ENCODE results near the gene MSMB.

Gene MSMB

GRCh38 chr10:46030091-46030937 lies 15.8 kb downstream of the MSMB start, which contains the start of gene NCOA4 (continued):
- TF ChIP-seq ZNF398 (tag by site-specific recombination; IDR thresholded peaks at IDR 0.05) (no peak), ZNF16 (tag by site-specific recombination; IDR thresholded peaks at IDR 0.05; ENCODE audit: low read depth) (no peak), ATF2 (tag by site-specific recombination; IDR thresholded peaks at IDR 0.05; ENCODE audit: low read depth) (no peak), KLF8 (tag by site-specific recombination; IDR thresholded peaks at IDR 0.05) (peak; percentile 88), ZNF157 (tag by site-specific recombination; IDR thresholded peaks at IDR 0.05) (no peak), ZNF426 (tag by site-specific recombination; IDR thresholded peaks at IDR 0.05) (no peak), FEZF1 (tag by site-specific recombination; IDR thresholded peaks at IDR 0.05) (peak; percentile 14; the same call in 1 of the 2 replicates), ZNF529 (tag by site-specific recombination; IDR thresholded peaks at IDR 0.05; ENCODE audit: insufficient replicate concordance) (no peak), ZSCAN30 (tag by site-specific recombination; IDR thresholded peaks at IDR 0.05) (peak; percentile 62), ZNF747 (tag by site-specific recombination; IDR thresholded peaks at IDR 0.05) (no peak), MYNN (tag by site-specific recombination; IDR thresholded peaks at IDR 0.05; ENCODE audit: borderline replicate concordance) (peak; percentile 33; the same call in 1 of the 2 replicates), ZNF610 (tag by site-specific recombination; IDR thresholded peaks at IDR 0.05; ENCODE audit: borderline replicate concordance) (peak; percentile 51; the same call in 1 of the 2 replicates), ZBTB11 (tag by site-specific recombination; conservative IDR thresholded peaks at IDR 0.05; ENCODE audit: low read depth) (peak; percentile 76), ZNF140 (tag by site-specific recombination; IDR thresholded peaks at IDR 0.05) (no peak), ZNF660 (tag by site-specific recombination; IDR thresholded peaks at IDR 0.05) (no peak; the same call in 1 of the 2 replicates), ZNF10 (tag by site-specific recombination; IDR thresholded peaks at IDR 0.05) (no peak; the same call in 1 of the 2 replicates), MEIS1 (CRISPR knock-in tag; IDR thresholded peaks at IDR 0.05; ENCODE audit: borderline replicate concordance) (no peak), ZNF626 (tag by site-specific recombination; IDR thresholded peaks at IDR 0.05) (no peak), ZNF560 (tag by site-specific recombination; IDR thresholded peaks at IDR 0.05; ENCODE audit: borderline replicate concordance) (no peak), ZBTB7A (tag by site-specific recombination; IDR thresholded peaks at IDR 0.05; ENCODE audit: low read depth) (0 out of 2 replicates have a peak, but pooled peaks have one; percentile 53), ZNF530 (tag by site-specific recombination; IDR thresholded peaks at IDR 0.05; ENCODE audit: low read depth) (no peak), ZNF37A (tag by site-specific recombination; IDR thresholded peaks at IDR 0.05) (no peak)
- TF ChIP-seq, protein P1, sequence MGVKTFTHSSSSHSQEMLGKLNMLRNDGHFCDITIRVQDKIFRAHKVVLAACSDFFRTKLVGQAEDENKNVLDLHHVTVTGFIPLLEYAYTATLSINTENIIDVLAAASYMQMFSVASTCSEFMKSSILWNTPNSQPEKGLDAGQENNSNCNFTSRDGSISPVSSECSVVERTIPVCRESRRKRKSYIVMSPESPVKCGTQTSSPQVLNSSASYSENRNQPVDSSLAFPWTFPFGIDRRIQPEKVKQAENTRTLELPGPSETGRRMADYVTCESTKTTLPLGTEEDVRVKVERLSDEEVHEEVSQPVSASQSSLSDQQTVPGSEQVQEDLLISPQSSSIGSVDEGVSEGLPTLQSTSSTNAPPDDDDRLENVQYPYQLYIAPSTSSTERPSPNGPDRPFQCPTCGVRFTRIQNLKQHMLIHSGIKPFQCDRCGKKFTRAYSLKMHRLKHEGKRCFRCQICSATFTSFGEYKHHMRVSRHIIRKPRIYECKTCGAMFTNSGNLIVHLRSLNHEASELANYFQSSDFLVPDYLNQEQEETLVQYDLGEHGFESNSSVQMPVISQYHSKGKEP (tag by site-specific recombination; IDR thresholded peaks at IDR 0.05) = no peak
- TF ChIP-seq, protein P2, sequence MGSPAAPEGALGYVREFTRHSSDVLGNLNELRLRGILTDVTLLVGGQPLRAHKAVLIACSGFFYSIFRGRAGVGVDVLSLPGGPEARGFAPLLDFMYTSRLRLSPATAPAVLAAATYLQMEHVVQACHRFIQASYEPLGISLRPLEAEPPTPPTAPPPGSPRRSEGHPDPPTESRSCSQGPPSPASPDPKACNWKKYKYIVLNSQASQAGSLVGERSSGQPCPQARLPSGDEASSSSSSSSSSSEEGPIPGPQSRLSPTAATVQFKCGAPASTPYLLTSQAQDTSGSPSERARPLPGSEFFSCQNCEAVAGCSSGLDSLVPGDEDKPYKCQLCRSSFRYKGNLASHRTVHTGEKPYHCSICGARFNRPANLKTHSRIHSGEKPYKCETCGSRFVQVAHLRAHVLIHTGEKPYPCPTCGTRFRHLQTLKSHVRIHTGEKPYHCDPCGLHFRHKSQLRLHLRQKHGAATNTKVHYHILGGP (tag by site-specific recombination; IDR thresholded peaks at IDR 0.05) = no peak
- TF ChIP-seq, protein P3, sequence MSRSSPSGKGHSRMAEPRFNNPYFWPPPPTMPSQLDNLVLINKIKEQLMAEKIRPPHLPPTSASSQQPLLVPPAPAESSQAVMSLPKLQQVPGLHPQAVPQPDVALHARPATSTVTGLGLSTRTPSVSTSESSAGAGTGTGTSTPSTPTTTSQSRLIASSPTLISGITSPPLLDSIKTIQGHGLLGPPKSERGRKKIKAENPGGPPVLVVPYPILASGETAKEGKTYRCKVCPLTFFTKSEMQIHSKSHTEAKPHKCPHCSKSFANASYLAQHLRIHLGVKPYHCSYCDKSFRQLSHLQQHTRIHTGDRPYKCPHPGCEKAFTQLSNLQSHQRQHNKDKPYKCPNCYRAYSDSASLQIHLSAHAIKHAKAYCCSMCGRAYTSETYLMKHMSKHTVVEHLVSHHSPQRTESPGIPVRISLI (tag by site-specific recombination; IDR thresholded peaks at IDR 0.05) = peak; percentile 26; the same call in 1 of the 2 replicates
- TF ChIP-seq, protein P4, sequence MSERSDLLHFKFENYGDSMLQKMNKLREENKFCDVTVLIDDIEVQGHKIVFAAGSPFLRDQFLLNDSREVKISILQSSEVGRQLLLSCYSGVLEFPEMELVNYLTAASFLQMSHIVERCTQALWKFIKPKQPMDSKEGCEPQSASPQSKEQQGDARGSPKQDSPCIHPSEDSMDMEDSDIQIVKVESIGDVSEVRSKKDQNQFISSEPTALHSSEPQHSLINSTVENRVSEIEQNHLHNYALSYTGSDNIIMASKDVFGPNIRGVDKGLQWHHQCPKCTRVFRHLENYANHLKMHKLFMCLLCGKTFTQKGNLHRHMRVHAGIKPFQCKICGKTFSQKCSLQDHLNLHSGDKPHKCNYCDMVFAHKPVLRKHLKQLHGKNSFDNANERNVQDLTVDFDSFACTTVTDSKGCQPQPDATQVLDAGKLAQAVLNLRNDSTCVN (tag by site-specific recombination; optimal IDR thresholded peaks at IDR 0.05) = peak; percentile 72
